Stimulated activated CD4-positive, alpha-beta T cell treated with anti-CD3 and anti-CD28 coated beads, Interleukin-12 subunit alpha, Interleukin-12 subunit beta, amount 100 ng/mL, for 4 hours (primary cell): ENCODE results near the gene MFN2.
A peak's percentile ranks its signal among the peaks of the same experiment; 100 is the strongest.
"Not testable (repeated sequence)": the region's sequence is repeated elsewhere in the genome, so short reads cannot be mapped to it uniquely, and the experiment has no call there.

ENCODE experiments used
- DNase-seq: peaks from one replicate; pipeline ENCODE4 v3.0.0-alpha.2; 2020

The MFN2 gene

DNA sequence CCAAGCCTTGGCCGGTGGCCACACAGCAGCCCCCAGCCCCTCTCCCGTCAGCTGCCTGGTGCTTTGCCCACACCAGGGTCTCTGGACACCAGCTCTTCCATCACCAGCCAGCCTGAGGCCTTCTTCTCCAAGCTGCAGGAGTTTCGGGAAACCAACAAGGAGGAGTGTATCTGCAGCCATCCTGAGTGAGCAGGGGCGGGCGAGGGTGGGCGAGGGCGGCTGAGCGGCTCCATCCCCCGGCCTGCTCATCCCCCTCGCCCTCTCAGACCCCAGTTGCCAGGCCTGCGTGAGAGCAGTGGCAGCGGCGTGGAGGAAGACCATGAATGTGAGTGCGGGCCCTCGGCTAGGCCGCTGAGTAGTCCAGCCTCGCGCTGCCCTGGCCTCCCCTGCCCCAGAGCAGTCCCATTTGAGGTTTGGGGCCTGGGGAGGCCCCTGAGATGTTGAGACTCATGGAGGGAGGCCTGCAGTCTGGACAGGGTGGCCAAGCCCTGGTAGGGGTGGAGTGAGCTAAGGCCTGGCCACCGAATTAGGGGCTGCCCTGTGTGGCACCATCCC lies 48.8 kb downstream of the MFN2 start:
- DNase-seq, result no peak

DNA sequence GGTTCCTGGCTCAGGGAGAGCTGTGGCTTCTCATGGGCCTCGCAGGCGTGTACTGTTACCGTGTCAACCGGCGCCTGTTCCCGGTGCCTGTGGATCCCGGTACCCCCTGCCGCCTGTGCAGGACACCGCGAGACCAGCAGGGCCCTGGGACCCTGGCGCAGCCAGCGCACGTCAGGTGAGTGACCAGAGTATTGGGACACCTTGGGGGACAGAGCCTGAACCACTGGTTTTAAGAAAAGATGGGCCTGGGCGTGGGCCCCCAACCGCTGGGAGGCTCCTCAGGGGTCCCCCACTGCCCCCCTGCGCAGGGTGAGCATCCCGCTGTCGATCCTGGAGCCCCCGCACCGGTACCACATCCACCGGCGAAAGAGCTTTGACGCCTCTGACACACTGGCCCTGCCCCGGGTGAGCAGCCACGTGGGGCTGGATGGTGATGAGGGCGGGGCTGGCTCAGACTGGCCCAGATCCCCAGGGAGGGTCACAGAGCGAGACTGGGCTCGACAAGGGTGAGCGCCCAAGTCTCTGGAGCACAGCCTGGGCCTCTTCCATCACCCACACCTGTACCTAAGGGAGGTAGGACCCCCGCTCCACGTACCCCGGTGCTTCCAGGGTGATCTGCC lies 49.6 kb downstream of the MFN2 start:
- no peak for DNase-seq

DNA sequence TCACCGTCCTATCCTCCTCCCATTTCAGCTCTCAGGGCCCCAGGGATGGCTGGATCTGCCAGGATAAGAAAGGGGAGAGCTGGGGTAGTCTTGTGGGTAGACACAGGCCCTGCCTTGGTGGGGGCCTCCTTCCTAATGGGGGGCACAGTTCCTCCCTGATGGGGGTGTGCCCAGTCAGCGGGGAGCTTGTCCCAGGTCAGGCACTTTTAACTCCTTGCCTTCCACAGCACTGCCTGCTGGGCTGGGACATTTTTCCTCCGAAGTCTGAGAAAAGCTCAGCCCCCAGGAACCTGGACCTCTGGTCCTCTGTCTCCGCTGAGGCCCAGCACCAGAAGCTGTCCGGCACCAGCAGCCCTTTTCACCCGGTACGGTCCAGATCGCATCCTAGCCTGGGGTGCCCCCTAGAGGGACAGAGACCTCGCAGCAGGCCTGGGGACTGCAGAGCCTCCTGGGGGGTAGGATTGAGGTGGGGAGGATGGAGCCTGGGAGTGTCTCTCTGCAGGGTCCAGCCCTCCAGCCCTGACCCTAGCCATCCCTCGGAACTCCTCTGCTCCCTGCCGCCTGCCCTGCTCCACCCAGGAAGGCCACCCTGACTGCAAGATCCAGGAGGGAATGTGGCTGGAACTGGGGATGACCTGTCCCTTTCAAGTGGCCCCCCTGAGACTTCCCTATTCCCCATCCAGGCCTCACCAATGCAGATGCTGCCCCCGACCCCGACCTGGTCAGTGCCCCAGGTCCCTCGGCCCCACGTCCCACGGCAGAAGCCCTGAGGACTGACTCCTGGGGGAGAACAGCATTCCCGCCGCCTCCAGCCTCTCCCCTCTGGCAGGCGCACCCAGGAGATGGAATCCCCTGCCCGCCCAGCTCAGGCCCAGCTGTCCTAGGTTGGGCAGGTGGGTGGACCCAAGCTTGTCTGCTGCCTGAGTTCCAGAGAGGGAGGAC lies 51.1 kb downstream of the MFN2 start:
- peak; percentile 37 for DNase-seq

DNA sequence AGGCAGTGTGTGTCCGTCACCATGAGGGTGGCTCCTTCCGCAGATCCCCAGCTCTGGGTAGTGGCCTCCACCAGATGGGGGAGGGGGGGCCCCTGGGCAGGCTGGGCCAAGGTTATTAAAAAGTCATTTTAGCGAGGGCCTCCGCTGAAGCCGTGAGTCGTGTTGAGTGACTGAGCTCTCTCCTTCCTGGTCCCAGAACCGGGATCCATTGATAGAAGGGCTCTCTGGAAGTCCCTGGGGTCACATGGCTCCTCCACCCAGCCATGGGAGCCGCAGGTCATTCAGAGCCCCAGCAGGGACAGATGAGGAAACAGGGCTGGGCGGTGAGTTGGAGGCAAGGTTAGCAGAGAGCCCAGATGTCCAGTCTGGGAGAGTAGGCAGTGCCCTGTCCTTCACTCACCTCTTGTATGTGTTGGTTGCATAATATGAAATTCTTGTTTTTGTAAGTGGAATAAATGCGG lies 51.9 kb downstream of the MFN2 start:
- no peak for DNase-seq

DNA sequence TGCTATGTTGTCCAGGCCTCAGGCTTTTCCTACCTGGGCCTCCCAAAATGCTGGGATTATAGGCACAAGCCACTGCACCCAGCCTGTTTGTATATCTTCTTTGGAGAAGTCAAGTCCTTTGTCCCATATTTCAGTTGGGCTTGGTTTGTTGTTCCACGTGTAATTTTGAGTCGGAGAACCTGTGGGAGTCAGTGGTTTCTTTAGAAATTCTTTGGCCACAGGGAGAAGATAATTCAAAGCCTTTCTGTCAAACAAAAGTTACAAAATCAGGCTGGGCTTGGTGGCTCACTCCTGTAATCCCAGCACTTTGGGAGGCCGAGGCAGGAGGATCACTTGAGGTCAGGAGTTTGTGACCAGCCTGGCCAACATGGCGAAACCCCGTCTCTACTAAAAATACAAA lies 53.2 kb downstream of the MFN2 start:
- not testable (repeated sequence) for DNase-seq

DNA sequence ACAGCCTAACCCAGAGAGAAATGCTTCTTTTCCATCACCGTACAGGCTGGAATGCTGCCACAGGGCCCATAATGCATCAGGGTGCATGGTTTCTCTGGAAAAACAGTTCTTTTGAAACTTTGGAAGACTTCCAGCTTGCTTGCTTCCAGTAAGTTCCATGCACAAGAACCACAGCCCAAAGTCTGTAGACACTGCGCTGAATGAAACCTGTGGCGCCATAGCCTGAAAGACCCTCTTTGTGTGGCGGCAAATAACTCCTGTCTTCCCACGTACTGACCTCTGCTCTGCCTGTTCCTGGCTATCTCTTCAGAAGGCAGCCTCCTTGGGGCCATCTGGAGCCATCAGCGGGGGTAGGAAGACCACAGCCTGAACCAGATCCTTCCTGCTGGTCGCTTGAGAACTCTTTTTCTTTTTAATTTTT lies 54.1 kb downstream of the MFN2 start:
- no peak for DNase-seq

DNA sequence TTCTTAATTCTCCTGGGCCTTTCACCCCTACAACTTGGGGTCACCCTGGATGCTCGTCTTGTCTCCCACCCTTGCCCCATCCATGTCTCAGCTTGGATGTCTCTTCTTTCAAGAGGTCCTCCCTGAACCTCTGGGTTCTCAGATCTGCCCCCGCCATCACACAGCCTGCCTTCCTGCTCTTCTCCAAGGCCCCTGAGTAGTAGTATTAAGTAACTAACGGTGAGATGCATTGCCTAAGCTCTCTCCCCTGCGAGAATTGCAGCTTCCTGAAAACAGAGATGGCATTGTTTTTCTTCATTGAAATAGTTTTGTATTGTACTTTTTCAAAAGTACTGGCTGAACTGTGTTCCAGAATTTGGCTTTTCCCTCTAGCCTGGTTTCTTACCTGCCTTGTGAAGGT lies 55.1 kb downstream of the MFN2 start:
- no peak for DNase-seq

DNA sequence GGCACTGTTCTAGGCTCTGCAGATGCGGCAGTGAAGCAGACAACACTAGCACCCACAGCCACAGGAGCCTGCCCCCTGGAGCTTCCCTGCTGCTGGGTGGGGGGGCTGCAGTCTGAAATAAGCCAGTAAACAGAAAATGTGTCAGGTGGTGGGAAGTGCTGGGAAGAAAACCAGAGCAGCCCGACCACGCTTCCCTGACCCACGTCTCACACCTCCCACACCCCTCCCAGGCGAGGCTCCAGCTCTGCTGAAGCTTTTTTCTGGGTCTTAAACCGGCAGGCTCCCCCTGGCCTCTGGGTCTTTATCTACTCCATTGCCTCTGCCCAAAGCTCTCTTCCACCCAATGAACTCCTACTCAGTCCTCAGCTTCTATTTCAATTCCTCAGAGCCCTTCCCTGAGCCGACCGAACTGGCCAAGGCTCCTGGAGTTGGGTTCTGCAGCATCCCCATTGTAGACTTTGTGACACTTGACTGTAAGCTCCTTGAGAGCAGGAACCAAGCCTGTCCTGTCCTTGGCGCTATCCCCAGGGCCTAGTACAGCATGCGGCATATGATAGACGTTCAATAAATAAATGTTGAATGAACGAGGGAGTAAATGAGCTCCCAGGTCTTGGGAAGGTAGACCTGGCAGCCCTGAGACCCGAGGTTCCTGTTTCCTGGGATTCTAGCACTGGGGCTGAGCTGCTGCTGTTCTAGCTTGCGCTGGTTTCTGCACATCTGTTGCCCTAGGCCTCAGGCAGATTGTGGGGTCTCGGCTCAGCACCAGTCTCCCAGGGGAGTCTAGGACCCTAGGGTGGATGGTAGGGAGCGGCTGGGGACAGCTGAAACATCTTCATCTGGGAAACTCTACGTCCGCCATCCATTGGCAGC lies 57.5 kb downstream of the MFN2 start:
- DNase-seq, result no peak

DNA sequence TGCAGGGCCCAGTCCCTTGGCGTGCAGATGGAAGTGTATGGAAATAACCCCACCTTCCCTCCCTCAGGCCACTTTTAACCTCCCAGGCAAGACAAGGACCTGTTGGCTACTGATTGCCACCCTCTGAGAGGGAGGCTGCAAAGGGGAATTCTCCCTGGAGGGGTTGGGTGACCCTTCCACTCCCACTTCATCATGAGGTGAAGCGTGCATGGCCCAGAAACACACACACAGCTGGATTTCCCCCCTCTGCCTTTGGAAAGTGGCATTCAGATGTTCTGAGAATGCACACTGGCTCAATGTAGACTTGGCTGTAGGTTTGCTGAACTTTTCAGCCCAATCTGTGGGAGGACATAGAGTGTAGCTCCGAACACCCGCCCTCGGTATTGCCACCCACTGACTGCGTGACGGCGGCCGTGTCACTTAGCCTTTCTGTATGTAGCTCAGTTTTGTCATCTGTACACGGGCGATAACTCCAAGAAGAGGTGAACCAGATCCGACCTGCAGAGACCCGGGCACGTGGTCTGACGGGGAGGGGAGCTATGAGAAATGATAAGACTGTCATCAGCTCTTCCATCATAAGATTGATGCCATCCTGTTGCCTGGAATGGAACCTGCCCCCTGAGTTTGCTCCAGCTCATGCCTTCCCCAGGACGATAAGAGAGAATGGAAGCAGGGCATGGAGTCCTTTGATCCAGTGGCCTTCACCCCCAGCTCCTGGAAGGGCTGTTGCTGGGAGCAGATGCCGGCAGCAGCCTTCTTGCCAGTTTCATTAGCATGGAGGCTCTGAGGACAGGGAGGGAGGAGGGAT lies 58.3 kb downstream of the MFN2 start:
- no peak for DNase-seq

DNA sequence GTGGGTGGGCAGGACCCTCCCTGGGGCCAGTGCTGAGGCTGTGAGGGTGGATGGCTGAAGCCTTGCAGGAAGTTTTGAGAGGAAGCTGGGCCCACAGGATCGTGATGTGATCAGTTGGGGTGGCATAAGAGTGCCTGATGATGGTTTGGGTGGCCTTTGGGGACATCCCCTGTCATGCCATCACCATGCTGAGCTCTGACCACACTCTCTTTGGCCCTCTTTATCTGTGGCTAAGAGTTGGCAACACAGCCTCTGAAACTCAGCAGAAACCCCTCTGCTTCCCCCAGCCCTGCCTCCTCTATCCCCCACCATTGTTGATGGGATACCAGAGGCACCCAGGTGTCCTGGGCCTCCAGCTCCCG lies 58.9 kb downstream of the MFN2 start:
- no peak for DNase-seq

DNA sequence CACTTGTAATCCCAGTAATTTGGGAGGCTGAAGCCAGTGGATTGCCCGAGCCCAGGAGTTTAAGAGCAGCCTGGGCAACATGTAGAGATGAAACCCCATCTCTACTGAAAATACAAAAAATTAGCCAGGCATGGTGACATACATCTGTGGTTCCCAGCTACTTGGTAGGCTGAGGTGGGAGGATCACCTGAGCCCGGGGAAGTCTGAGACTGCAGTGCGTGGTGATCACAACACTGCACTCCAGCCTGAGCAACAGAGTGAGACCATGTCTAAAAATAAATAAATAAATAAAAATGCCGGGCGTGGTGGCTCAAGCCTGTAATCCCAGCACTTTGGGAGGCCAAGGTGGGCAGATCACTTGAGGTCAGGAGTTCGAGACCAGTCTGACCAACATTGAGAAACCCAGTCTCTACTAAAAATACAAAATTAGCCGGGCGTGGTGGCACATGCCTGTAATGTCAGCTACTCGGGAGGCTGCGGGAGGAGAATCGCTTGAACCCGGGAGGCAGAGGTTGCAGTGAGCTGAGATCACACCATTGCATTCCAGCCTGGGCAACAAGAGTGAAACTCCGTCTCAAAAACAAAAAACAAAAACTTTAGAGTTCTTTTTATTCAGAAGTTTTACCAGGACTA lies 59.7 kb downstream of the MFN2 start:
- not testable (repeated sequence) for DNase-seq

DNA sequence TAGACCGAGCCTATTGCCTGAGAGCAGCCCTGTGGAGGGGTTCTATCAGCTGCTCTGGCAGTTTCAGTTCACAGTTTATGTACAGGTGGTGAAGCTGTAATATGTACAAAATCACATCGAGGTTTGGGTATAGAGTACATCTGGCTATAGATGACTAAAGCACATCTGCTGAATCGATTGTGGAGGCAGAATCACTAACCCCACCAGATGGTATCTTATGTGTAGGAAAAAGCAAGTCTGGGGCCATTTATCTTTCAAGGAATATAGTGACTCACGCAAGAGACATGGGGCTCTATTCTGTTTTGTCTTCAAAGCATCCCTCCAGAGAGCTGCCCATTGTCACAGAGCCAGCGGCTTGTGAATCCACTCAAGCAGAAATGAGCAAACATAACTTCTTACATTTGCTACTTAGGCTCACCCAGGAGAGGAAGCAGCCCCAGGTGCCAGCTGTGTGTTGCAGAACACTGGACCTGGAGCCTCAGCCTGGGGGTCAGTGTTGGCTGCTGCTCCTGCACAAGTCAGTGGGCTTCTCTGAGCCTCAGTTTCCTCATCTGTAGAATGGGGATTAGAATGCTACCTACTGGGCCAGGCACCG lies 60.3 kb downstream of the MFN2 start:
- DNase-seq, result no peak

DNA sequence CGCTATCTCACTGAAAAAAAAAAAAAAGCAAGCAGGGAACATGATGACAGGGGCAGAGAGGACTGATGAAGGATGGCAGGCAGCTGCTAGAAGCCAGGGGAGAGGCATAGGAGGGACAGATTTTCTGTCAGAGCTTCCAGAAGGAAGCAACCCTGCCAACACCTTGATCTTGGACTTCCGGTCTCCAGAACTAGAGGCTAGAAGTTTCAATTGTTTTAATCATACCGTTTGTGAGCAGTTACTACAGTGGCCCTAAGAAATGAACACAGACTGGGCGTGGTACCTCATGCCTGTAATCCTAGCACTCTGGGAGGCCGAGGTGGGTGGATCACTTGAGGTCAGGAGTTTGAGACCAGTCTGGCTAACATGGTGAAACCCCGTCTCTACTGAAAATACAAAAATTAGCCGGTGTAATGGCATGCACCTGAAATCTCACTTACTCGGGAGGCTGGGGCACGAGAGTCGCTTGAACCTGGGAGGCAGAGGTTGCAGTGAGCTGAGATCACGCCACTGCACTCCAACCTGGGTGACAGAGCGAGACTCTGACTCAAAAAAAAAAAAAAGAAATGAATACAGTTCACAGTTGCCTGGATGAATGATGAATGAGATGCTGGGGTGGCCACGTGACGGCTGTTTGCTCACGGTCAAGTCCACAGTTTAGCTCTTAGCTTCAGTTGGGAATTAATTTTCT lies 64.1 kb downstream of the MFN2 start:
- DNase-seq, result not testable (repeated sequence)

DNA sequence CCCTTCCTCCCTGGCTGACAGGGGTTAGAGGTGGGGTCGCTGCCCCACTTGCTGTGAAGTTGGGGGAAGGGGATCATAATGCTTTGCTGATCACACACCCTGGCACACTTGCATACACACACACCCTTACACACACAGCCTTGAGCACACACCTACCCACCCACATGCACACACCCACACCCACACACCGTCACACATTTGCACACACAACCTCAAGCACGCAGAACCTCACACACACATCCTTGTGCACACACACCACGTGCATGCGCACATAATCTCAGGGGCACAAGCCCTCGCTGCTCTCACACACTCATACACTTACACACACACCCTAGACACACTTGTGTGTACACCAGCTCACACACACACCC lies 66.5 kb downstream of the MFN2 start:
- DNase-seq, result no peak

DNA sequence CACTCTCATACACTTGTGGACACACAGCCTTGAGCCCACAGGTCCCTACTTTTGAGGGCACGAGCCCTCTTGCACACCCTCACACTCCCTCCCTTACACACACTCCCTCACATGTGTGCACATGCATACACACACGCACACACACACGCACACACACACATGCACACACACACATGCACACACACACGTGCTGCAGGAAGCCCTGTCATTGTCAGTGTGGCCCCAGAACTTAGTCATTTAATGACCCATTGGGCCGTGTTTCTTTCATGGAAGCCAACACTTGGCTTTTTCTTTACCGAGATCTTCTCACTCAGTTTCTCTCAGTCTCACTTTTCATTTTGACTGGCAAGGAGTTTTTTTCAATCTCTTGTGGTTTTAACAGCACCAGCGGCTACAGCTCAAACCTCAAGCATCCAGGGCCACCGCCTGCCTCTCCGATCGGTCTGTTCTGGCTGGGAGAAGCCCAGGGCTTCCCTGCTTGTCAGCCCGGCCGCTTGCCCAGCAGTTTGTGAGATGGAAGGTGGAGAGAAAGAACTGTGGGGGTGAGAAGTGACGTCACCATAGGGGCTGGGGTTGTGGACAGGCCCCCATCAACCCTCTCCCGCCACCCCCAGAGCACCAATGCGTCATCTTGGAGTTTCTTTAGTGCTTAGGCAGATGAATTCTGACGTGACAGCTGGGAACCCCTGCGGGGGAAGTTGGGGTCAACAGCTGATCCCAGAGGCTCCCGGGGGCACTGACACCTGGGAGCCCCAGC lies 67.1 kb downstream of the MFN2 start:
- peak; percentile 50 for DNase-seq

DNA sequence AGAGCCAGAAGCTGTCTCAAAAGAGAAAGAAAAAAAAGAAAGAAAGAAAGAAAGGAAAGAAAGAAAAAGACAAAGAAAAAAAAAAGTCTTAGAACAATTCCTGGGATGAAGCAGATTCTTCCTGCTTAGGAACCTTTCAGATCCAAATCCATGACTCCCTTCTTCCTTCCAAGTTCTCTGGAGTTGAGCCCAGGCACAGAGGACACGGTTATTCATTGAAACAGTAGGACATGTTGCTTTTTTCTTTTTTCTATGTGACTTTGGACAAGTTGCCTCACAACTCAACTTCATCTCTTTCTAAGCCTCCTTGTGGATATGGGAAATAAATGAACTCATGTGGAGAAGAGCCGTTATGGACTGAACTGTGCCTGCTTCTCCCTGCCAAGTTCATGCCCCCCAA lies 68.1 kb downstream of the MFN2 start:
- DNase-seq, result no peak

DNA sequence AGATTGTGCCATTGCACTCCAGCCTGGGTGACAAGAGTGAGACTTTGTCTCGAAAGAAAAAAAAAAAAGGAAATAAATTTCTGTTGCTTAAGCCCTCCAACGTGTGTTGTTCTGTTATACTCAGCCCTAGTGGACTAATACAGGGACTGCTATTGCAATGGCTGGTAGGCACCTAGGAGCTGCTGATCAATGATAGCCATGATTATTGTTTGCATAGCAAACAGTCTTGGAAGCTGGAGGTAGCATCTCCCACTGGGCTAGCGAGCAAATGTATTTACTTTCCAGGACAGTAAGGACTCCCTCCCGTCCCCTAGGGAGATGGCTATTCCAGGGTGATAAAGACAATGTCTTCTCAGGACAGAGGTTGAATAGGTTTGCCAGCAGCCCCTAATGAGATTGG lies 69.4 kb downstream of the MFN2 start:
- DNase-seq, result no peak

DNA sequence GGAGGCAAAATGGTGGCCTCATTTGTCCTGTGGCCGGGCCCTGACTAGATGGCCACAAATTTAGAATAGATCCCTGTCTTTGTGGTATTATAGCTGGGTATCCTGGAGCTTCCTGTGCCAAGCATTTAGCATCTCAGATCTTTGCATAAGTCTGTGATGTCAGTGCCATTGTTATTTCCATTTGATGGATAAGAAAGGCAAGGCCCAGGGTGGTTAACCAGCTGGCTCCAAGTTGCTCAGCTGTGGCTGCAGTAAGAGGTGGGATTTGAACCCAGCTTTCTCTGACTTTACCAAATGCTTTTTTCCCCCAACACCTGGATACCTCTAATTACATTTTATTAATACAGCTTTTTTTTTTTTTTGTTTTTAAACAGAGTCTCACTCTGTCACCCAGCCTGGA lies 71.1 kb downstream of the MFN2 start:
- no peak for DNase-seq

DNA sequence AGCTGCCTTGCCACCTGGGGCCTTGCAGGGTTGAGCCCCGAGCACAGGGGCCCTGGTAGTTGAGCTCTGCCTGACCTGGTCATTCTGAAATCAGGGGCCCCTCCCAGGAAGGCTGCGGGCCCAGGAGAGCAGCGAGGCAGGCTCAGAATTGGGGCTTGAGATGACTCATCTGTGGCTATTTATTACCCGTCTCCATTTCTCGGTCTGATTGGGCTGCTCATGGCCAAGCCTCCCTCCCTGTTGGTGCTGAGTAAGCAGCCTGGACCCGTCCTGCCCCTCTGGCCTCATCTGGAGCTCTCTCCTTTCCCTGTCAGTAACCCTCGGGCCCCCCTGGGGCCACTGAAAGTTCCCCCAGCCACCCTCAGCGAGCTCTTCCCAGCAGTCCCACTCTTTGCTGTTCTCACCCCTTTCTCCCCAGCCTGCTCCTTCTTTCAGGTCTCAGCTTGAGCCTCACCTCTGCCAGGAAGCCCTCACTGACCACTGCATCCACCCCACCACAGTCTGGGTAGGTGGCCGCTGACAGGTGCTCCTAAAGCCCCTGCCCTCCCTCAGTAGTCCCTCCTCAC lies 71.8 kb downstream of the MFN2 start:
- DNase-seq, result no peak
